ENCODE measurements around the gene TOX2. TPM values are rescaled to one million over a fixed set of nuclear protein-coding genes. Genes with fewer than 3 reads are reported as not detected.

The TOX2 gene
- total RNA-seq, 4 donors from 2014 or later = 3.4 to 7.7 (median 5.2) TPM

DNA sequence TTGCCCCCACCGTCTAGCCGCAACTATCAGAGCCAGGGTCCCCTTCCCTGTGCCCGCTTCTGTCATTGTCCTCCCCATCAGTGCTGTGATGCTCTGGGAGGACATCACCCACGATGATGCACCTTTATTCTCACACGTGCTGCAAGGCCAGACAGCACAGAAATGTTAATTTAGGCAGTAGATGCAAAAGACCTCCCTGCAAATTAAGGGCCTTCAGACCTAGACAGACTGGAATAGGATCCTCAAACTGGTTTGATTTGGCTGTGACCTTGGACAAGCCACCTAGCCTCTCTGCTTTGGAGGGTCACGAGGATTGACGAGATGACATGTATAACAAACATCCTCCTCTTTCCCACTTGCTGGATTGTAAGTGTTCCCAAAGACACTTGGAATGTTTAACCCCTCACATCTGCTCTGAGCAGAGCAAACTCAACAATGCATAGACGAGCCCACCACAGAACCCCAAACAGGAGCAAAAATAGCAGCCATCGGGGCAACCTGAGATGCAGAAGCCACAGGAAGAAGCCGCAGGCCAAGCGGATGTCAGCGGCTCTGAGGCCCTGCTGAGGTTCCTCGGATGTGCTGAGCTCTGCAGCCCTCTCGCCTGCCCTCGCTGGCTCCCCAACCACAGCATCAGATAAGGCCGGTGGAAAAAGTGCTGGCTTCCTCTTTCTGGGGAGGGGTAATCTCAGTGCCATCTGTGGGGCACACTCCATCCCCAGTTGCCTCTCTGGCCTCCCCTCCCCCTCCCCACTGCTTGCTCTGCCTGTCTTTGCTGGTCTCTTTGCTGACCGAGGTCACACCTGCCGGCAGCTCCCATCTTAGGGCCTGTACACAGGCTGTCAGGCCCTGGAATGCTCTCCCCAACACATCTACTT, 35.3 kb downstream of the TOX2 start:
- intact Hi-C loops (cut with DNase I) = no loop called here
- no peak overlapping the region for H3K27ac ChIP-seq
- 75 to 79% methylated on average over 15 to 18 of the region's 18 CpGs for WGBS, 2 donors
- no peaks in the 10 kb centered on the region for H3K27me3 ChIP-seq
- H3K9me3 ChIP-seq = no peaks in the 10 kb centered on the region
- no peaks in the 10 kb centered on the region for H3K36me3 ChIP-seq
- DNase-seq = peak in 1 of 2 donors; percentile 18
- H3K4me3 ChIP-seq (replicated peaks in 1 of 3) = no peak overlapping the region
- no peak for TF ChIP-seq POLR2A (IDR thresholded peaks at IDR 0.05)
- TF ChIP-seq, protein P1, sequence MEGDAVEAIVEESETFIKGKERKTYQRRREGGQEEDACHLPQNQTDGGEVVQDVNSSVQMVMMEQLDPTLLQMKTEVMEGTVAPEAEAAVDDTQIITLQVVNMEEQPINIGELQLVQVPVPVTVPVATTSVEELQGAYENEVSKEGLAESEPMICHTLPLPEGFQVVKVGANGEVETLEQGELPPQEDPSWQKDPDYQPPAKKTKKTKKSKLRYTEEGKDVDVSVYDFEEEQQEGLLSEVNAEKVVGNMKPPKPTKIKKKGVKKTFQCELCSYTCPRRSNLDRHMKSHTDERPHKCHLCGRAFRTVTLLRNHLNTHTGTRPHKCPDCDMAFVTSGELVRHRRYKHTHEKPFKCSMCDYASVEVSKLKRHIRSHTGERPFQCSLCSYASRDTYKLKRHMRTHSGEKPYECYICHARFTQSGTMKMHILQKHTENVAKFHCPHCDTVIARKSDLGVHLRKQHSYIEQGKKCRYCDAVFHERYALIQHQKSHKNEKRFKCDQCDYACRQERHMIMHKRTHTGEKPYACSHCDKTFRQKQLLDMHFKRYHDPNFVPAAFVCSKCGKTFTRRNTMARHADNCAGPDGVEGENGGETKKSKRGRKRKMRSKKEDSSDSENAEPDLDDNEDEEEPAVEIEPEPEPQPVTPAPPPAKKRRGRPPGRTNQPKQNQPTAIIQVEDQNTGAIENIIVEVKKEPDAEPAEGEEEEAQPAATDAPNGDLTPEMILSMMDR (IDR thresholded peaks at IDR 0.05) = no peak
- peaks cover 1 to 2% of the 10 kb centered on the region in 2 donors for H3K4me1 ChIP-seq

DNA sequence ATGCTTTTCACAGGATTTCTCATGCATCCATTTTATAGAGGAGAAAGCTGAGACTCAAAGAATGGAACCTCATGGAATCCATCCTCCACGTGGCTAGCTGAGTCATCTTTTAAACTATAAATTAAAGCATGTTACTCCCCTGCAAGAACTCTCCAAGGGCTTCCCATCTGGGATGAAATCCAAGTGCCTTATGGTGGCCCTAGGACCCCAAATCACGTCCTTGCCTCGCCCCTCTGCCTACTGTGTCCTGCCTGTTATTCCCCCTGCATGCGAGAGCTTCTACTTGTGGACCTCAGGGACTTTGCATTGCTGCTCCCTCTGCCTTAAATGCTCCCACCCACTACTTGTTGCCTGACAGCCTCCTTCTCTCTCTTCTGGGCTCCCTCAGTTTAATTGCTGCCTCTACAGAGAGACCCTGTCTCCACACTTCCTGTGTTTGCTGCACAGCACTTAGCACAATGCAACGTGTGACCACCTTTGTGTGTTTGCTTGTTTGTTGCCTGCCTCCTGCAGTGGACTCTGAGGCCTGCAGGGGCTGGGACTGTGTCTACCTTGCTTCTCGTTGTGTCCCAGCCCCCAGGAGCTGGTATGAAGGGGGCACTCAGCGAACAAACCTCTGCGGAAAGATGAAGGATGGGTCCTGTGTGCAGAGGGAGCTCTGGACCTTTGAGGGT, 39.4 kb downstream of the TOX2 start:
- H3K4me3 ChIP-seq (replicated peaks in 1 of 3) = no peak overlapping the region
- 71 to 80% methylated on average over 7 to 8 of the region's 8 CpGs for WGBS, 2 donors
- H3K4me1 ChIP-seq = peaks cover 7 to 22% of the 10 kb centered on the region in 2 donors
- no peak for TF ChIP-seq POLR2A (IDR thresholded peaks at IDR 0.05)
- TF ChIP-seq, protein P1 (IDR thresholded peaks at IDR 0.05) = no peak
- H3K27me3 ChIP-seq = no peaks in the 10 kb centered on the region
- H3K9me3 ChIP-seq = no peaks in the 10 kb centered on the region
- no peak overlapping the region for H3K27ac ChIP-seq
- H3K36me3 ChIP-seq = no peaks in the 10 kb centered on the region
- intact Hi-C loops (cut with DNase I) = no loop called here
- DNase-seq = no peak

DNA sequence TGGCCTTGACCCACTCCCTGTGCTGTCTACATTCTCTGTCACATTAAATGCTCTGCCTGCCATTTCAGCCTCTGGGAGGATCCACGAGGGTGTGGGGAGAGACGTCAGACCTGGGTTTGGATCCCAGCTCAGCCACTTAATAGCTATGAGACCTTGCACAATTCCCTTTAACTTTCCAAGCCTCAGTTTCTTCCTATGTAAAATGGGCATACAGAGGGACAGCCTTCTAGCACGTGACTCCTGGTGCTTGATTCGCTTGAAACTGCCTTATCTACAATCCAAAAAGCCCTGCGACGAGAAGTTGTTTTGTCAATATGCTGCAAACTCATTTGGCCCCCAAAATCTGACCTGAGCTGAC, 40.0 kb downstream of the TOX2 start:
- Histone ChIP-seq H3K27ac (no peak overlapping the region), H3K4me3 (replicated peaks in 1 of 3) (no peak overlapping the region), H3K27me3 (no peaks in the 10 kb centered on the region), H3K9me3 (no peaks in the 10 kb centered on the region), H3K36me3 (no peaks in the 10 kb centered on the region), H3K4me1 (peaks cover 10 to 26% of the 10 kb centered on the region in 2 donors)
- intact Hi-C loops (cut with DNase I) = no loop called here
- DNase-seq = no peak
- TF ChIP-seq, protein P1 (IDR thresholded peaks at IDR 0.05) = no peak
- no peak for TF ChIP-seq POLR2A (IDR thresholded peaks at IDR 0.05)
- 85 to 87% methylated on average over 6 of the region's 6 CpGs for WGBS, 2 donors

DNA sequence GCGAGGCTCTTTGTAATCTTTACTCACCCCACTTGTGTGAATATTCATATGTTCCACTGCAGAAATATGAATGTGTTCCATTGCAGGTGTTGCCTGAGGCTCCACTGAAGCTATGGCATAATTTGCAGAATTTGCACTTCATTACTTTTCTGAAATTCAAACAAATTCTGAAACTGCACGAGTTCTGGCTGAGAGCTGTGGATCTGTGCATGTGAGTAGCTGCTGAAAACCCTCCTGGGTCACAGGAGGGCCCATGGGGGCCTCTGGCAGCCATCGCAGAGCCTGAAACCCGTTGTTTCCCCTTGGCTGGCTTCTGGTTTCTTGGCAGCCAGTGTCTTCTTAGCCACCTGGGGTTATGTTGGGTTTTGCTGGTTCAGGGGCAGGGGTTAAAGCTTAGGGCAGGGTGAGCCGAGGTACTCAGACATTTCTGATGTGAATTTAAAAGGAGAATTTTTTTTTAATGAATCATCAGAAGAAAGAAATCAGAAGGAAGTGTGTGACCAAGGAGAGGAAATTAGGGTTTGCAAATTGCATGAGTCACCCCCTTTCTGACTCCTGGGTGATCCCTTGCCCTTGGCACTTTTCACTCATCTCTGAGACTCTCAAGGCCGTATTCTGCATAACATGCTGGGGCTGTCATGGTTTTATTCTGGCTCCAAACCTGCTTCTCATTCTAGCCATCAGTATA, 40.6 kb downstream of the TOX2 start:
- no peak for TF ChIP-seq POLR2A (IDR thresholded peaks at IDR 0.05)
- TF ChIP-seq, protein P1 (IDR thresholded peaks at IDR 0.05) = no peak
- Histone ChIP-seq H3K27ac (no peak overlapping the region), H3K27me3 (no peaks in the 10 kb centered on the region), H3K4me1 (peaks cover 12 to 28% of the 10 kb centered on the region in 2 donors), H3K4me3 (replicated peaks in 1 of 3) (no peak overlapping the region), H3K9me3 (no peaks in the 10 kb centered on the region), H3K36me3 (no peaks in the 10 kb centered on the region)
- DNase-seq = peak in 1 of 2 donors; percentile 10
- intact Hi-C loops (cut with DNase I) = no loop called here
- 19 to 31% methylated on average over 6 of the region's 6 CpGs for WGBS, 2 donors

Data from thyroid gland (tissue), 4 donors.